Astrocyte (in vitro differentiated cells and primary cell): ENCODE data around the gene ABLIM2.

Experiments
- CTCF ChIP-seq: IDR thresholded peaks from 2 replicates; pipeline ENCODE4 v1.5.1; 2011; ENCODE audit warnings: low read depth, mild to moderate bottlenecking, inconsistent platforms, low read length, moderate library complexity; ENCODE audit not compliant: insufficient read depth
- EZH2 ChIP-seq: IDR thresholded peaks from 2 replicates; pipeline ENCODE4 v1.6.1; 2012; ENCODE audit warnings: mild to moderate bottlenecking, low read length, inconsistent platforms; ENCODE audit not compliant: insufficient read depth

GRCh38 chr4:7947927-7948326, 210.7 kb downstream of the ABLIM2 start:
- TF ChIP-seq CTCF (no peak), EZH2 (no peak)
